Neutrophil (primary cell): Measurements from ENCODE around the gene KLK6.

Experiments used
- H3K27ac ChIP-seq: fragments of 200-600 bp; sonication (generic); 2 replicates; pipeline ENCODE4 v1.5.1; 2016; ENCODE audit warnings: mild to moderate bottlenecking, moderate library complexity
- H3K27me3 ChIP-seq: fragments of 200-600 bp; sonication (generic); 2 replicates; pipeline ENCODE4 v1.6.0; 2016; ENCODE audit warnings: mild to moderate bottlenecking
- H3K36me3 ChIP-seq: fragments of 200-600 bp; sonication (generic); 2 replicates; pipeline ENCODE4 v1.5.1; 2017
- H3K4me1 ChIP-seq, 2 experiments: fragments of 200-600 bp in 1 of 2; sonication (generic) in 1 of 2; 1 replicate in 1 of 2; 2 replicates in 1 of 2; pipeline versions ENCODE4 v1.5.1 to v1.6.1; 2013 to 2016; ENCODE audit warnings: low read depth in 1 of 2, low read length in 1 of 2, mild to moderate bottlenecking in 1 of 2, moderate library complexity in 1 of 2; ENCODE audit not compliant: control insufficient read depth in 1 of 2, insufficient read depth in 1 of 2
- H3K4me3 ChIP-seq, 2 experiments: fragments of 200-600 bp in 1 of 2; sonication (generic) in 1 of 2; 1 replicate in 1 of 2; 2 replicates in 1 of 2; pipeline ENCODE4 v1.5.1; 2013 to 2016; ENCODE audit warnings: low read depth in 1 of 2, low read length in 1 of 2, mild to moderate bottlenecking in 1 of 2, moderate library complexity in 1 of 2
- H3K9me3 ChIP-seq: fragments of 200-600 bp; sonication (generic); 2 replicates; pipeline ENCODE4 v1.5.1; 2016
- CTCF ChIP-seq: fragments of 200-600 bp; sonication (generic); IDR thresholded peaks from 2 replicates; pipeline ENCODE4 v1.5.1; 2016; ENCODE audit warnings: antibody characterized with exemption

The KLK6 gene

DNA sequence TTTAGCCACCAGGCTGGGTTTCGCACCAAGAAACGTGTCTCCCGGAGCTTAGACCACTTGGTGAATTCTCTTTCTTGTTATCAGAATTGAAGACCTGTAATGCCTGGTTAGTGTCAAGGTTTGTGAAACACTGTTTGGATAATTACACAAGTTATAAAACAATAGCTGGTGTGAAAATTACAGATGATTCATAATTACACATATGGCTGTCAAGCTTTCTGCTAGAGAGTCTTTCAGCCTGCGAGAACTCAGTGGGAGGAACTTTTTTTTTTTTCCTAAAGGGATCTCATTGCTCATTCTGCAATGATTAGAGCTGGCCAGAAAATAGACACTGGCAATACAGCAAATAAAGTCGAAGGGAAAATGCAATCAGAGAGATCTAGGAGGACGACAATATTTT is 44.8 kb downstream of the KLK6 start:
- Histone ChIP-seq H3K9me3 (no peaks in the 10 kb centered on the region), H3K27me3 (peaks cover 47% of the 10 kb centered on the region), H3K4me3 (no peak overlapping the region), H3K4me1 (no peaks in the 10 kb centered on the region), H3K36me3 (no peaks in the 10 kb centered on the region), H3K27ac (no peak overlapping the region)
- TF ChIP-seq CTCF: no peak

DNA sequence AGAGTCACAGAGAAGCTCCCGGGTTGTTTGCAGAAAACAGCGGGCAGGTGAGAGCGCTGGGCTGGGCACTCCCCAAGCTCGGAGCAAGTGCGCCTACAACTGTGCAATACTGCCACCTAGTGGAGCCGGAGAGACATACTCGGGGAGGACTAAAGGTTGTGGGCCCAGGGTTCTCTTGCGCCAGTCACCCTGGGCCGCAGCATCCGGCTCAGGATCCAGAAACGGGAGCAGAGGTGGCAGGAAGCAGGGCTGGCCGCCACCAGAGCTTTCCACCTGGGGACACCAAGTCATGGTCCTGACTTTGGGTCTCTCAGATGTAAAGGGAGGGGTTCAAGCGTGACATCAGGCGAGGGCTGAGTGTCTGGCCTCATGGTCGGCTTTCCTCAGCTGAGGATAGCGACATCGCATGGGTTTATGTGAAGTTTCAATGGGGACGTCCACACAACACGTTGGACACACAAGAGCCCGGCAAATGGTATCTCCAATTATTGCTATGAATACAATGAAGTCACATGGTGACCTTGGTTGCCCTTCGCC is 47.0 kb downstream of the KLK6 start:
- peaks cover 44% of the 10 kb centered on the region for H3K27me3 ChIP-seq
- H3K9me3 ChIP-seq: no peaks in the 10 kb centered on the region
- no peaks in the 10 kb centered on the region for H3K36me3 ChIP-seq
- no peak overlapping the region for H3K27ac ChIP-seq
- TF ChIP-seq CTCF: peak; percentile 68
- no peaks in the 10 kb centered on the region for H3K4me1 ChIP-seq
- no peak overlapping the region for H3K4me3 ChIP-seq

DNA sequence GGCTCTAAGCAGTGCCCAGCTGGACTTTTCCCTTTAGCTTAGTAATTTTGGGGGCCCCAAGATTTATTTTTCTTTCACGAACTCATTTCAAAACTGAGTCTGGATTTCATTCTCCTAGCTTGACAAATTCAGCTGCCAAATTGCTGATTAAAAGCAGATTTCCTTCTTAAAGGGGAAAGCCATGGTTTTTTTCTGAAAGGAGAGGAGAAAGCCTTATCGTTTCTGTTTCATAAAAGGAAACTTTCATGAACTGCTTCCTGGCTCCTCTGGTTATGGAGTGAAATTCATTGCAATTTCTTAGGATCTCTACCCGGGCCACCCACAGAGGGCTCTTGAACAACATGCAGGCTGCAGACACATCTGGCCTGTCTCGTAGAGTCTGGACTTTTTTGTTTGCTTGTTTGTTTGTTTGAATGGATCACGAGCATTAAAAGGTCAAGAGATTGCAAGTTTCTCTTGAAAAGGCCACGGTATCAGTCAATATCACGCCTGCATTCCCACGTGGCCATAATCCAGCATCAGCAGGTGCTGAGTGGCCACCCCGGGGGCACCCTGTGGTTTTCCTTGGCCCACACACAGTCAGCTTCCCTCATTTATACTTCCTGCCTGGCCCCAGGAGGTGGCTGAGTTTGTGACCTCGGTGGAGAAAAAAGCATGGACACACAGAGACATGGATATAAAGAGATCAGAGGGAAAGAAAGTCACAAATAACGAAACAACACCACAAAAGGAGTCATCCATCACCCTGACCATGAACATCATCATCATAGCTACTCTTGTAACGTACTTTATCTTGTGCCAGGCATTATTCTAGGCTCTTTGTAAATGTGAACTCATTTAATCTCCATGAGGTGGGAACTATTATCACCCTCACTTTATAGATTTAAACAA is 47.7 kb downstream of the KLK6 start:
- H3K9me3 ChIP-seq: no peaks in the 10 kb centered on the region
- H3K4me1 ChIP-seq: no peaks in the 10 kb centered on the region
- no peaks in the 10 kb centered on the region for H3K36me3 ChIP-seq
- H3K27me3 ChIP-seq: peaks cover 50% of the 10 kb centered on the region
- H3K27ac ChIP-seq: no peak overlapping the region
- H3K4me3 ChIP-seq: no peak overlapping the region
- no peak for TF ChIP-seq CTCF

GRCh38 chr19:50916069-50916468 is 53.3 kb downstream of the KLK6 start:
- Histone ChIP-seq H3K9me3 (no peaks in the 10 kb centered on the region), H3K4me3 (no peak overlapping the region), H3K27me3 (peaks cover 60% of the 10 kb centered on the region), H3K36me3 (no peaks in the 10 kb centered on the region), H3K27ac (no peak overlapping the region), H3K4me1 (no peaks in the 10 kb centered on the region)
- no peak for TF ChIP-seq CTCF

DNA sequence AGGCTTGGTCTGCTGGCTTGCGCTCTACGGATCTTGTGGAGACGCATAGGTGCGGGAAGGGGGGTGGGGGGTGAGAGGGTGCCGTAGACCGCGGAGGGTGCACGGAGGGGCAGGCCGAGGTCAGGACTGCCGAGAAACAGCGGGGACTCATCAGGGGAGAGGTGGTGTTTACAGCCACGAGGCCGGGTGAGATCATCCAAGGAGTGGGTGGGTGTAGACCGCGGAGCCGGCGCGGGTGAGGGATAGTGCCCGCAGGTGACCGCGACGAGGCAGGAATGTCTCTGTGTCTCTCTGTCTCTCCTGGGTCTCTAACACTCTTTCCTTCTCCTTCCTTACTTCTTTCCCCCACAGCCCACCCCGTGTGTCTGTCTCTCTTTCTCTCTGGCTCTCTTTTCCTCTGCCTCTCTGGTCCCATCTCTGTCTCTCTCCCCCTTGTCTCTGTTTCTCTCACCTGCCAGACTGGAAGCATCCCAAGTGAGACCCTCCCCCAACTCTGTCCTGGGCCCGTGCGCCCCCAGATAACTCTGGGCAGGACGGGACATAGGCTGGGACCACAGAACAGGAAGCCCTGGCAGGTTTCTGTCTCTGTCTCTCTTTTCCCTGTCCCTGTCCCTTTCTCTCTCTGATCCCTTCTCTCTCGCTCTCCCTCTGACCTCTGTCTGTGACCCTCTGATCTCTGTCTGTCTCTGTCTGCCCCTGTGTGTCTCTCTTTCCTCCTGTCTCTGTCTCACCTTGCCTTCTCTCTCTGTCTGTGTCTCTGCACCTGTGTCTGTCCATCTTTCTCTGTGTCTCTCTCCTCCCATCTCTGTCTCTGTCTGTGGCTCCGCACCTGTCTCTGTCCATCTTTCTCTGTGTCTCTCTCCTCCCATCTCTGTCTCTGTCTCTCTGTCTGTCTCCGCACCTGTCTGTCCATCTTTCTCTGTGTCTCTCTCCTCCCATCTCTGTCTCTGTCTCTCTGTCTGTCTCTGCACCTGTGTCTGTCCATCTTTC is 56.4 kb downstream of the KLK6 start:
- TF ChIP-seq CTCF: no peak
- Histone ChIP-seq H3K27ac (no peak overlapping the region), H3K36me3 (no peaks in the 10 kb centered on the region), H3K4me3 (no peak overlapping the region), H3K27me3 (peaks cover 76% of the 10 kb centered on the region), H3K4me1 (no peaks in the 10 kb centered on the region), H3K9me3 (no peaks in the 10 kb centered on the region)
